Activated gamma-delta T cell treated with anti-CD3 and anti-CD28 coated beads, Interleukin-2, amount 50 U/mL, for 16 hours (primary cell): Measurements from ENCODE around the gene GATA6.

ENCODE experiments used
- DNase-seq: peaks from one replicate; pipeline ENCODE4 v3.0.0-alpha.2; 2020; ENCODE audit warnings: low read depth

Gene GATA6

DNA sequence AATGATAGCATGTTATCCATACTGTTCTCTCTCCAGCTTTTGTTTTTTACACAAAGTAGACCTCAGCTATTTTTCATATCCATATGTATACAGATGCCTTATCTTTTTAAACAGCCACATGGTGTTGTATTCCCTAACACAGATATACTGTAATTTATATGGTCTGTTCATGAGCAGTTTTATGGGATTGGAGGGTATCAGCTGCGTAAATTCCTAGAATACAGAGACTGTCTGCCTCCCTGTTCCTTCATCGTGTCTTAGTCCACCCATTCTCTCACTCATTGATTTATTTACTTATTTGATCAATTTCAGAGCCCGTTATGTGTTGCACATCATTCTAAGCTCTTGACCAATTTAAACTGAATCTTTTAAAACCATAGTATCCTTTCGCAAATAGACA lies 80.6 kb downstream of the GATA6 start:
- no peak for DNase-seq

DNA sequence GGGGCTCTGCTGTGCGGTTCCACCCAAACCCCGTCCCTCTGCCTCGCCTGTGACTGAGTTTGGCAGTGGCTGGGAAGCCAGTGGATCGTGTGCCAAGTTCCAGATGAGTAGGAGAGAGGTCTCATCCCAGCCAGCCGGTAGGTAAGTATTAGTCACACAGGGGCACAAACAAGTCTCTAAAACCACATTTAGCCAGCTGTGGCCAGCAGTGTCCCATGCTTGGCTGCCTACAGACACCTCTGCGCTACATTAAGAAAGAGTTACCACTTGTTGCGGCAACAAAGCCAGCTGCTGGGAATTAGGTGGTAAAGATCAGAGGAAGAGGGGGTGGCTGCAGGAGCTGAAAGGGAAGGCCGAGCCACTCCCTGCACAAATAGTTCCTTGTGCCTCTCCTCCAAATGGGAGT lies 81.2 kb downstream of the GATA6 start:
- no peak for DNase-seq
